H1 (cell line): ENCODE results near the gene ASXL3. TPM values are rescaled to one million over a fixed set of nuclear protein-coding genes. Genes with fewer than 3 reads are reported as not detected.

ENCODE experiments used
- BACH1 ChIP-seq: IDR thresholded peaks from 2 replicates; pipeline ENCODE4 v1.6.1; 2012; ENCODE audit warnings: low read length, improper control_type of control experiment
- CHD1 ChIP-seq: IDR thresholded peaks from 2 replicates; pipeline ENCODE4 v1.6.1; 2012; ENCODE audit warnings: low read depth, low read length, improper control_type of control experiment
- POLR2A ChIP-seq, 2 experiments: IDR thresholded peaks; 1 replicate in 1 of 2; 2 replicates in 1 of 2; pipeline ENCODE4 v1.6.1; 2011; ENCODE audit warnings: low read depth in 2 of 2, low read length in 2 of 2, mild to moderate bottlenecking in 2 of 2; ENCODE audit errors: control extremely low read depth in 1 of 2
- SP1 ChIP-seq: IDR thresholded peaks from 2 replicates; pipeline ENCODE4 v1.6.1; 2011; ENCODE audit warnings: low read depth, low read length
- polyA plus RNA-seq, 7 experiments: library from polyadenylated mRNA; depleted of rRNA in 3 of 7; stranded (reverse) in 5 of 7; unstranded in 2 of 7; fragments of >200 nt in 5 of 7; fragments of 200-250 nt in 2 of 7; gene quantifications; 1 replicate in 5 of 7; 2 replicates in 1 of 7; 4 replicates in 1 of 7; pipeline versions ENCODE4 v1.2.1 to v1.2.3, GENCODE V29; 2011 to 2013; ENCODE audit warnings: missing spikeins in 2 of 7, mixed read lengths in 2 of 7
- total RNA-seq: library from RNA; stranded (reverse); fragmentation: NEBNext Ultra II Directional; extraction: Animal tissue kit (Norgen Biotek cat#: 25700); gene quantifications from 2 replicates; pipeline ENCODE4 v1.2.1, GENCODE V29; 2021

Gene ASXL3
- total and polyA plus RNA-seq, 2 of the 8 experiments (the other 6 are each of a cell fraction or from before 2014, with no cell fraction given) = 0.08 to 1.3 TPM

DNA sequence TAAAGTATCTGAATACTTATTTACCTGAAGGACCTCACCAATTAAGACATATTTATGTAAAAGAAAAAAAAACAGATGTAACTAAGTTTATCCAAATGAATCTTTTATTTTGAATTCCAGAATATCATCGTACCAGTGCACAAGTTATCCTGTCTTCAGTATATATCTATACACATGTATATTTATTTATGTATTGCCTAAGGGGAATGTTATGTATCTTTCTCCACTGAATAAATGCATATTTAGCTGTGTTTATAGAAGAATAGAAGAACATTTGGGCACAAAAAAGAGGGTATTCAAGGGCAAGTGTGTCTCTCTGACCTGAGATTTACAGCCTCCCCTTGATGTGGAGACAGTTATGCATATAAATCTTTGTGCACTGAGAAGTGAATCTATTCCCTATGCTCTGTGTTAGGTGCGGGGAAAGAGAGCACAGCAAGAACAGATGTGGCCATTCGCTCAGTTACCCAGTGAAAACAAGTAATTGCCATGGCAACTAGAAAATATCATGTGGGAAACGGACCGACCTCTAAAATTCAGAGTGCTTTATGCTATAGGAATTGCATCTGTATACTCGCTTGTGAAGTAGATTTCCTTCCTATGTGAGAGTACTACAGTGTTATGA lies 39.5 kb upstream of the ASXL3 start (continued):
- no peak for TF ChIP-seq SP1
- TF ChIP-seq POLR2A (IDR thresholded peaks at IDR 0.05; ENCODE audit: control extremely low read depth in 1 of 2, low read depth in 2 of 2, low read length in 2 of 2) = no peak
- no peak for TF ChIP-seq CHD1
- TF ChIP-seq BACH1 = no peak
